K562 (cell line): ENCODE measurements around the gene TTBK1.

Experiments
- CHD2 ChIP-seq: IDR thresholded peaks from 2 replicates; pipeline ENCODE4 v1.6.1; 2011; ENCODE audit warnings: low read depth, low read length
- FOXA1 ChIP-seq: fragments of 450-650 bp; IDR thresholded peaks from 2 replicates; pipeline ENCODE4 v1.6.1; 2016; ENCODE audit warnings: mild to moderate bottlenecking, borderline replicate concordance
- GTF2E2 ChIP-seq: fragments of 200-800 bp; sonication (Bioruptor generic); IDR thresholded peaks from 2 replicates; pipeline ENCODE4 v1.6.1; 2016; ENCODE audit warnings: missing genetic modification characterization, missing compliant biosample characterization
- SP1 ChIP-seq: sonication (generic); formaldehyde crosslinking; IDR thresholded peaks from 2 replicates; pipeline ENCODE4 v1.8.1; 2022; ENCODE audit warnings: mild to moderate bottlenecking, missing genetic modification reagents
- TBP ChIP-seq: optimal IDR thresholded peaks from 2 replicates; pipeline ENCODE3; 2011; ENCODE audit warnings: low read depth, low read length, improper control_type of control experiment
- ZNF175 ChIP-seq: fragments of 200-800 bp; sonication (Bioruptor generic); IDR thresholded peaks from 2 replicates; pipeline ENCODE4 v1.6.1; 2016; ENCODE audit warnings: low read depth, mild to moderate bottlenecking, missing genetic modification characterization, missing compliant biosample characterization
- ZNF232 ChIP-seq: sonication (generic); formaldehyde crosslinking; IDR thresholded peaks from 2 replicates; pipeline ENCODE4 v1.8.0; 2022; ENCODE audit warnings: mild to moderate bottlenecking, missing genetic modification reagents
- TF ChIP-seq, protein P1 (sequence below), 3 experiments: IDR thresholded peaks in 2 of 3; conservative IDR thresholded peaks in 1 of 3; 2 replicates each; pipeline ENCODE4 v1.5.1; 2011 to 2012; ENCODE audit warnings: low read length in 3 of 3, mild to moderate bottlenecking in 3 of 3, control low read depth in 2 of 3, improper control_type of control experiment in 1 of 3, inconsistent platforms in 1 of 3, low read depth in 1 of 3, mixed read lengths in 1 of 3, moderate library complexity in 1 of 3; ENCODE audit not compliant: insufficient read depth in 2 of 3
- TF ChIP-seq, protein P2 (sequence below), 2 experiments: fragments of 450-650 bp; formaldehyde crosslinking in 1 of 2; IDR thresholded peaks; 2 replicates each; pipeline versions ENCODE4 v1.4.0 to v1.6.1; 2014 to 2020; ENCODE audit warnings: mild to moderate bottlenecking in 2 of 2, borderline replicate concordance in 1 of 2, low read depth in 1 of 2
- TF ChIP-seq, protein P3 (sequence below): fragments of 450-650 bp; formaldehyde crosslinking; IDR thresholded peaks from 2 replicates; pipeline ENCODE4 v1.4.0; 2020; ENCODE audit warnings: mild to moderate bottlenecking, moderate library complexity
- TF ChIP-seq, protein P4 (sequence below): sonication (generic); formaldehyde crosslinking; IDR thresholded peaks from 2 replicates; pipeline ENCODE4 v1.8.0; 2022; ENCODE audit warnings: mild to moderate bottlenecking, low read depth, missing genetic modification reagents

DNA sequence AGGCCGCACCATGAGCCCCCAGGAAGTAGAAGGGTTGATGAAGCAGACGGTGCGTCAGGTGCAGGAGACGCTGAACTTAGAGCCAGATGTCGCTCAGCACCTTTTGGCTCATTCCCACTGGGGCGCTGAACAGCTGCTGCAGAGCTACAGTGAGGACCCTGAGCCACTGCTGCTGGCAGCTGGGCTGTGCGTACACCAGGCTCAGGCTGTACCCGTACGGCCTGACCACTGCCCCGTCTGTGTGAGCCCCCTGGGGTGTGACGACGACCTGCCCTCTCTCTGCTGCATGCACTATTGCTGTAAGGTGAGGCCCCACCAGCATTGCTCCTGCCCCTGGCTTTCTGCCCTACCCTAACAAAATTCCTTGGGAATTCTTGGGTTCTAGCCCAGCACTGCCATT, 27.1 kb upstream of the TTBK1 start:
- TF ChIP-seq GTF2E2 (tag) (no peak), TBP (no peak), ZNF175 (no peak), FOXA1 (no peak), SP1 (CRISPR knock-in tag) (no peak), CHD2 (no peak), ZNF232 (CRISPR knock-in tag) (no peak)
- TF ChIP-seq, protein P1, sequence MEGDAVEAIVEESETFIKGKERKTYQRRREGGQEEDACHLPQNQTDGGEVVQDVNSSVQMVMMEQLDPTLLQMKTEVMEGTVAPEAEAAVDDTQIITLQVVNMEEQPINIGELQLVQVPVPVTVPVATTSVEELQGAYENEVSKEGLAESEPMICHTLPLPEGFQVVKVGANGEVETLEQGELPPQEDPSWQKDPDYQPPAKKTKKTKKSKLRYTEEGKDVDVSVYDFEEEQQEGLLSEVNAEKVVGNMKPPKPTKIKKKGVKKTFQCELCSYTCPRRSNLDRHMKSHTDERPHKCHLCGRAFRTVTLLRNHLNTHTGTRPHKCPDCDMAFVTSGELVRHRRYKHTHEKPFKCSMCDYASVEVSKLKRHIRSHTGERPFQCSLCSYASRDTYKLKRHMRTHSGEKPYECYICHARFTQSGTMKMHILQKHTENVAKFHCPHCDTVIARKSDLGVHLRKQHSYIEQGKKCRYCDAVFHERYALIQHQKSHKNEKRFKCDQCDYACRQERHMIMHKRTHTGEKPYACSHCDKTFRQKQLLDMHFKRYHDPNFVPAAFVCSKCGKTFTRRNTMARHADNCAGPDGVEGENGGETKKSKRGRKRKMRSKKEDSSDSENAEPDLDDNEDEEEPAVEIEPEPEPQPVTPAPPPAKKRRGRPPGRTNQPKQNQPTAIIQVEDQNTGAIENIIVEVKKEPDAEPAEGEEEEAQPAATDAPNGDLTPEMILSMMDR (IDR thresholded peaks at IDR 0.05 in 2 of 3, conservative IDR thresholded peaks at IDR 0.05 in 1 of 3; ENCODE audit: insufficient read depth in 2 of 3, low read depth in 1 of 3, low read length in 3 of 3), result no peak
- TF ChIP-seq, protein P2, sequence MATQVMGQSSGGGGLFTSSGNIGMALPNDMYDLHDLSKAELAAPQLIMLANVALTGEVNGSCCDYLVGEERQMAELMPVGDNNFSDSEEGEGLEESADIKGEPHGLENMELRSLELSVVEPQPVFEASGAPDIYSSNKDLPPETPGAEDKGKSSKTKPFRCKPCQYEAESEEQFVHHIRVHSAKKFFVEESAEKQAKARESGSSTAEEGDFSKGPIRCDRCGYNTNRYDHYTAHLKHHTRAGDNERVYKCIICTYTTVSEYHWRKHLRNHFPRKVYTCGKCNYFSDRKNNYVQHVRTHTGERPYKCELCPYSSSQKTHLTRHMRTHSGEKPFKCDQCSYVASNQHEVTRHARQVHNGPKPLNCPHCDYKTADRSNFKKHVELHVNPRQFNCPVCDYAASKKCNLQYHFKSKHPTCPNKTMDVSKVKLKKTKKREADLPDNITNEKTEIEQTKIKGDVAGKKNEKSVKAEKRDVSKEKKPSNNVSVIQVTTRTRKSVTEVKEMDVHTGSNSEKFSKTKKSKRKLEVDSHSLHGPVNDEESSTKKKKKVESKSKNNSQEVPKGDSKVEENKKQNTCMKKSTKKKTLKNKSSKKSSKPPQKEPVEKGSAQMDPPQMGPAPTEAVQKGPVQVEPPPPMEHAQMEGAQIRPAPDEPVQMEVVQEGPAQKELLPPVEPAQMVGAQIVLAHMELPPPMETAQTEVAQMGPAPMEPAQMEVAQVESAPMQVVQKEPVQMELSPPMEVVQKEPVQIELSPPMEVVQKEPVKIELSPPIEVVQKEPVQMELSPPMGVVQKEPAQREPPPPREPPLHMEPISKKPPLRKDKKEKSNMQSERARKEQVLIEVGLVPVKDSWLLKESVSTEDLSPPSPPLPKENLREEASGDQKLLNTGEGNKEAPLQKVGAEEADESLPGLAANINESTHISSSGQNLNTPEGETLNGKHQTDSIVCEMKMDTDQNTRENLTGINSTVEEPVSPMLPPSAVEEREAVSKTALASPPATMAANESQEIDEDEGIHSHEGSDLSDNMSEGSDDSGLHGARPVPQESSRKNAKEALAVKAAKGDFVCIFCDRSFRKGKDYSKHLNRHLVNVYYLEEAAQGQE (IDR thresholded peaks at IDR 0.05; ENCODE audit: borderline replicate concordance), result no peak
- TF ChIP-seq, protein P2 (CRISPR knock-in tag; IDR thresholded peaks at IDR 0.05; ENCODE audit: low read depth), result no peak
- TF ChIP-seq, protein P3, sequence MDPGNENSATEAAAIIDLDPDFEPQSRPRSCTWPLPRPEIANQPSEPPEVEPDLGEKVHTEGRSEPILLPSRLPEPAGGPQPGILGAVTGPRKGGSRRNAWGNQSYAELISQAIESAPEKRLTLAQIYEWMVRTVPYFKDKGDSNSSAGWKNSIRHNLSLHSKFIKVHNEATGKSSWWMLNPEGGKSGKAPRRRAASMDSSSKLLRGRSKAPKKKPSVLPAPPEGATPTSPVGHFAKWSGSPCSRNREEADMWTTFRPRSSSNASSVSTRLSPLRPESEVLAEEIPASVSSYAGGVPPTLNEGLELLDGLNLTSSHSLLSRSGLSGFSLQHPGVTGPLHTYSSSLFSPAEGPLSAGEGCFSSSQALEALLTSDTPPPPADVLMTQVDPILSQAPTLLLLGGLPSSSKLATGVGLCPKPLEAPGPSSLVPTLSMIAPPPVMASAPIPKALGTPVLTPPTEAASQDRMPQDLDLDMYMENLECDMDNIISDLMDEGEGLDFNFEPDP (CRISPR knock-in tag), result no peak
- TF ChIP-seq, protein P4, sequence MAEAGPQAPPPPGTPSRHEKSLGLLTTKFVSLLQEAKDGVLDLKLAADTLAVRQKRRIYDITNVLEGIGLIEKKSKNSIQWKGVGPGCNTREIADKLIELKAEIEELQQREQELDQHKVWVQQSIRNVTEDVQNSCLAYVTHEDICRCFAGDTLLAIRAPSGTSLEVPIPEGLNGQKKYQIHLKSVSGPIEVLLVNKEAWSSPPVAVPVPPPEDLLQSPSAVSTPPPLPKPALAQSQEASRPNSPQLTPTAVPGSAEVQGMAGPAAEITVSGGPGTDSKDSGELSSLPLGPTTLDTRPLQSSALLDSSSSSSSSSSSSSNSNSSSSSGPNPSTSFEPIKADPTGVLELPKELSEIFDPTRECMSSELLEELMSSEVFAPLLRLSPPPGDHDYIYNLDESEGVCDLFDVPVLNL, result no peak
